ENCODE data around the gene CASP1.

CASP1 gene

GRCh38 chr11:105056446-105056845 lies 21.5 kb upstream of the CASP1 start:
- intact Hi-C loops (cut with DNase I; ENCODE audit: low total_unique reads): no loop called here
- Histone ChIP-seq H3K9me3 (no peaks in the 10 kb centered on the region), H3K36me3 (no peaks in the 10 kb centered on the region), H3K4me1 (no peaks in the 10 kb centered on the region), H3K4me3 (no peak overlapping the region), H3K27ac (no peak overlapping the region), H3K27me3 (no peaks in the 10 kb centered on the region)
- TF ChIP-seq CTCF (IDR thresholded peaks at IDR 0.05): no peak
- DNase-seq: no peak

GRCh38 chr11:105054723-105055493 lies 20.0 kb upstream of the CASP1 start:
- Histone ChIP-seq H3K27ac (no peak overlapping the region), H3K27me3 (no peaks in the 10 kb centered on the region), H3K36me3 (no peaks in the 10 kb centered on the region), H3K9me3 (no peaks in the 10 kb centered on the region), H3K4me3 (no peak overlapping the region), H3K4me1 (no peaks in the 10 kb centered on the region)
- intact Hi-C loops (cut with DNase I; ENCODE audit: low total_unique reads): no loop called here
- TF ChIP-seq CTCF (IDR thresholded peaks at IDR 0.05): no peak
- DNase-seq: no peak

GRCh38 chr11:105052487-105052886 lies 17.5 kb upstream of the CASP1 start:
- H3K9me3 ChIP-seq: no peaks in the 10 kb centered on the region
- no peaks in the 10 kb centered on the region for H3K27me3 ChIP-seq
- no peak overlapping the region for H3K27ac ChIP-seq
- H3K4me1 ChIP-seq: no peaks in the 10 kb centered on the region
- no peak for TF ChIP-seq CTCF (IDR thresholded peaks at IDR 0.05)
- H3K4me3 ChIP-seq: no peak overlapping the region
- intact Hi-C loops (cut with DNase I; ENCODE audit: low total_unique reads): no loop called here
- no peak for DNase-seq
- no peaks in the 10 kb centered on the region for H3K36me3 ChIP-seq

GRCh38 chr11:105051559-105051958 lies 16.6 kb upstream of the CASP1 start:
- H3K27me3 ChIP-seq: no peaks in the 10 kb centered on the region
- intact Hi-C loops (cut with DNase I; ENCODE audit: low total_unique reads): no loop called here
- H3K36me3 ChIP-seq: no peaks in the 10 kb centered on the region
- no peak for TF ChIP-seq CTCF (IDR thresholded peaks at IDR 0.05)
- H3K9me3 ChIP-seq: no peaks in the 10 kb centered on the region
- peaks cover 0 to 8% (median 3%) of the 10 kb centered on the region in 4 donors for H3K4me1 ChIP-seq
- no peak overlapping the region for H3K27ac ChIP-seq
- no peak for DNase-seq
- H3K4me3 ChIP-seq: no peak overlapping the region

GRCh38 chr11:105049481-105049880 lies 14.5 kb upstream of the CASP1 start:
- Histone ChIP-seq H3K4me1 (peaks cover 0 to 9% (median 4%) of the 10 kb centered on the region in 4 donors), H3K9me3 (no peaks in the 10 kb centered on the region), H3K27me3 (no peaks in the 10 kb centered on the region), H3K4me3 (no peak overlapping the region), H3K36me3 (no peaks in the 10 kb centered on the region), H3K27ac (no peak overlapping the region)
- intact Hi-C loops (cut with DNase I; ENCODE audit: low total_unique reads): no loop called here
- no peak for TF ChIP-seq CTCF (IDR thresholded peaks at IDR 0.05)
- DNase-seq: no peak

All from tibial artery (tissue), 4 donors.